ENCODE data around the gene CPAMD8. TPM values are rescaled to one million over a fixed set of nuclear protein-coding genes. Genes with fewer than 3 reads are reported as not detected.

Gene CPAMD8
- total RNA-seq, 6 experiments from 2014 or later: 0.90 to 1.8 (median 1.2) TPM

GRCh38 chr19:16887353-16888265 is 139.0 kb downstream of the CPAMD8 start:
- ATAC-seq (peak in 3 of 4 donors; percentile 13 to 36 (median 24)), DNase-seq (no peak)
- H3K9me3 ChIP-seq: peaks cover 0 to 2% (median 0%) of the 10 kb centered on the region in 4 donors
- 16% methylated on average over 2 of the region's 17 CpGs for WGBS (ENCODE audit: insufficient coverage, low coverage, low lambda C conversion rate, missing lambda C conversion rate)
- H3K36me3 ChIP-seq: no peaks in the 10 kb centered on the region
- intact Hi-C loops (cut with DNase I): no loop called here
- no peak for TF ChIP-seq CTCF (IDR thresholded peaks at IDR 0.05)
- no peak for TF ChIP-seq POLR2A (IDR thresholded peaks at IDR 0.05)
- peak overlapping the region in 2 of 3 donors; percentile 5 to 16 for H3K27ac ChIP-seq
- no peaks in the 10 kb centered on the region for H3K27me3 ChIP-seq
- H3K4me3 ChIP-seq: no peak overlapping the region
- H3K4me1 ChIP-seq: no peaks in the 10 kb centered on the region

GRCh38 chr19:16886305-16886880 is 140.2 kb downstream of the CPAMD8 start:
- DNase-seq (peak in 2 of 3 donors; percentile 62 to 75), ATAC-seq (peak; percentile 77 to 86 (median 82))
- Histone ChIP-seq H3K4me1 (no peaks in the 10 kb centered on the region), H3K36me3 (no peaks in the 10 kb centered on the region), H3K27me3 (no peaks in the 10 kb centered on the region), H3K4me3 (peak overlapping the region in 1 of 3 donors; percentile 33), H3K9me3 (peaks cover 0 to 9% (median 0%) of the 10 kb centered on the region in 4 donors), H3K27ac (peak overlapping the region; percentile 5 to 80 (median 16))
- no peak for TF ChIP-seq POLR2A (IDR thresholded peaks at IDR 0.05)
- TF ChIP-seq CTCF (IDR thresholded peaks at IDR 0.05): no peak
- intact Hi-C loops (cut with DNase I): no loop called here
- 28% methylated on average over 20 of the region's 20 CpGs for WGBS (ENCODE audit: insufficient coverage, low coverage, low lambda C conversion rate, missing lambda C conversion rate)

GRCh38 chr19:16885166-16885565 is 141.4 kb downstream of the CPAMD8 start:
- intact Hi-C loops (cut with DNase I): no loop called here
- Histone ChIP-seq H3K4me1 (no peaks in the 10 kb centered on the region), H3K27ac (no peak overlapping the region), H3K9me3 (peaks cover 0 to 9% (median 0%) of the 10 kb centered on the region in 4 donors), H3K4me3 (no peak overlapping the region), H3K27me3 (no peaks in the 10 kb centered on the region), H3K36me3 (no peaks in the 10 kb centered on the region)
- TF ChIP-seq CTCF (IDR thresholded peaks at IDR 0.05): no peak
- TF ChIP-seq POLR2A (IDR thresholded peaks at IDR 0.05): no peak
- ATAC-seq: no peak
- no peak for DNase-seq
- 55% methylated on average over 5 of the region's 5 CpGs for WGBS (ENCODE audit: insufficient coverage, low coverage, low lambda C conversion rate, missing lambda C conversion rate)

GRCh38 chr19:16883522-16883921 is 143.1 kb downstream of the CPAMD8 start:
- TF ChIP-seq CTCF (IDR thresholded peaks at IDR 0.05): no peak
- TF ChIP-seq POLR2A (IDR thresholded peaks at IDR 0.05): no peak
- no peak overlapping the region for H3K27ac ChIP-seq
- no peak overlapping the region for H3K4me3 ChIP-seq
- H3K36me3 ChIP-seq: peaks cover 0 to 8% (median 1%) of the 10 kb centered on the region in 4 donors
- WGBS (ENCODE audit: insufficient coverage, low coverage, low lambda C conversion rate, missing lambda C conversion rate): 56% methylated on average over 1 of the region's 3 CpGs
- H3K27me3 ChIP-seq: no peaks in the 10 kb centered on the region
- peaks cover 0 to 9% (median 0%) of the 10 kb centered on the region in 4 donors for H3K9me3 ChIP-seq
- DNase-seq (no peak), ATAC-seq (no peak)
- H3K4me1 ChIP-seq: no peaks in the 10 kb centered on the region
- intact Hi-C loops (cut with DNase I): no loop called here

Measured in right lobe of liver (tissue), 6 donors.